MG63 (cell line): ENCODE results near the gene CHMP4B. TPM values are rescaled to one million over a fixed set of nuclear protein-coding genes. Genes with fewer than 3 reads are reported as not detected.
A peak's percentile ranks its signal among the peaks of the same experiment; 100 is the strongest.

ENCODE experiments used
- DNase-seq: peaks from one replicate; pipeline ENCODE4 v3.0.0-alpha.2; 2020
- H3K27me3 ChIP-seq: fragments of 250-450 bp; sonication (Bioruptor Pico); 2 replicates; pipeline ENCODE4 v1.5.1; 2020; ENCODE audit warnings: mild to moderate bottlenecking, moderate library complexity
- H3K36me3 ChIP-seq: fragments of 250-450 bp; sonication (Bioruptor Pico); 2 replicates; pipeline ENCODE4 v1.5.1; 2020; ENCODE audit warnings: mild to moderate bottlenecking, moderate library complexity
- H3K4me3 ChIP-seq: fragments of 250-450 bp; sonication (Bioruptor Pico); 2 replicates; pipeline ENCODE4 v1.5.1; 2020; ENCODE audit warnings: mild to moderate bottlenecking, moderate library complexity
- H3K9me3 ChIP-seq: fragments of 250-450 bp; sonication (Bioruptor Pico); 2 replicates; pipeline ENCODE4 v1.5.1; 2020; ENCODE audit warnings: mild to moderate bottlenecking, moderate library complexity
- total RNA-seq: library from RNA; depleted of rRNA; stranded (reverse); fragments of >200 nt; shearing (Covaris generic); gene quantifications from 2 replicates; pipeline ENCODE4 v1.2.3, GENCODE V29; 2014; ENCODE audit warnings: low replicate concordance

The CHMP4B gene
- total RNA-seq, 1 experiment from 2014 or later, result 73.9 TPM

DNA sequence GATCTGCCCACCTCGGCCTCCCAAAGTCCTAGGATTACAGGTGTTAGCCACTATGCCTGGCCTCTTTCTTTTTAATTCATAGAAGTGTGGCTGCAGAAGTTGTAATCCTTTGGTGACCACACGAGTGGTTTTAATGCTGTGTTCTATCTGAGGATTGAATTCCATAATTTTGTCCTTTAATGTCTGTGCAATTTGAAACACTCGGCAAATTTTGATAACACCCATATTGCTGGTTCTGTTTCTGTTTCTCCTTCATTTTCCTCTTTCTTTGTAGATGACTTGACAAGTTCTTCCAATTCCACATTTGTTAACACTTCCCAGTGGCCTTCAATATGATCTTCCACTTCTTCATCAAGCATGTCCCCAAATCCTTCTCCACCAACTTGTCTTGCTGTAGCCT is 2.8 kb upstream of the CHMP4B start:
- no peaks in the 10 kb centered on the region for H3K9me3 ChIP-seq
- H3K4me3 ChIP-seq, result no peak overlapping the region
- no peaks in the 10 kb centered on the region for H3K36me3 ChIP-seq
- DNase-seq, result no peak
- H3K27me3 ChIP-seq, result no peaks in the 10 kb centered on the region

DNA sequence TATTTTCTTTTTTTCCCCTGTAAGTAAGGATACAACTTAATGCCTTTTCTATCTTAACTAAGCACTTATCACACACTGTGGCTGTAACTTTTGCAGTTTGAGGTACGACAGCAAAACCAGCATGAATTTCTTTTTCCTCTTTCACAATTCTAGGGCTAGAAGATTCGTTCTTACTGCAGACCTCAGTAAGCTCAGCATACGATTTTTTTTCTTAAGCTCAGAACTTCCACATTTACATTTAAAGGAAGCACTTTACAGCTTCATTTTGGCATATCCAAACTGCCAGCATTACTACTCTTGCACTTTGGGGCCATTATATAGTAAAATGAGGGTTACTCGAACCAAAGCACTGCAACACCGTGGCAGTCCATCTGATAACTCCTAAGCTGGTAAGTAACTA is 889 bp upstream of the CHMP4B start:
- 0 out of 2 replicates have a peak, but pooled peaks cover 4% of the 10 kb centered on the region for H3K36me3 ChIP-seq
- no peaks in the 10 kb centered on the region for H3K27me3 ChIP-seq
- DNase-seq, result no peak
- no peak overlapping the region for H3K4me3 ChIP-seq
- no peaks in the 10 kb centered on the region for H3K9me3 ChIP-seq

DNA sequence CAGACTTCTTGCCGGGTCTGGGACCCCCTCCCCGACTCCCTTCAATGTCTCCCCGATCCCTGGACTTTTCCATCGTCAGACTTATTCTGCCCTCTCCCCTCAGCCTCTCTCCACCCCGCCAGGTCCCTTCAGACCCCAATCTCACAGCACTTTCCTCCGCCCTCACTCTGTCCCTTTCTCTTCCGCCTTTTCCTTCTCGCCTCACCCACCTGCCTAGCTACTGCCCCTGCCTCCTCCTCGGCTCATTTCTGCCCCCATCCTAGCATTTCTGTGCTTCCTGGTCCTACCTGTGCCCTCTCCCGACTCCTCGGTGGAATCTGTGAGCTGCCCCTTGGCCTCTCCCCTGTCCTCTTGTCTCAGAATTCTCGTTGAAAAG is 616 bp downstream of the CHMP4B start:
- Histone ChIP-seq H3K36me3 (peaks cover 8% of the 10 kb centered on the region), H3K9me3 (no peaks in the 10 kb centered on the region), H3K27me3 (no peaks in the 10 kb centered on the region), H3K4me3 (peak overlapping the region; percentile 85)
- DNase-seq, result no peak

- H3K9me3 ChIP-seq, result no peaks in the 10 kb centered on the region
- peak overlapping the region; percentile 85 for H3K4me3 ChIP-seq
- peak; percentile 73 for DNase-seq
- H3K27me3 ChIP-seq, result no peaks in the 10 kb centered on the region
- peaks cover 8% of the 10 kb centered on the region for H3K36me3 ChIP-seq
Observed at GRCh38 chr20:33812152-33812849, 1.2 kb downstream of the CHMP4B start.

DNA sequence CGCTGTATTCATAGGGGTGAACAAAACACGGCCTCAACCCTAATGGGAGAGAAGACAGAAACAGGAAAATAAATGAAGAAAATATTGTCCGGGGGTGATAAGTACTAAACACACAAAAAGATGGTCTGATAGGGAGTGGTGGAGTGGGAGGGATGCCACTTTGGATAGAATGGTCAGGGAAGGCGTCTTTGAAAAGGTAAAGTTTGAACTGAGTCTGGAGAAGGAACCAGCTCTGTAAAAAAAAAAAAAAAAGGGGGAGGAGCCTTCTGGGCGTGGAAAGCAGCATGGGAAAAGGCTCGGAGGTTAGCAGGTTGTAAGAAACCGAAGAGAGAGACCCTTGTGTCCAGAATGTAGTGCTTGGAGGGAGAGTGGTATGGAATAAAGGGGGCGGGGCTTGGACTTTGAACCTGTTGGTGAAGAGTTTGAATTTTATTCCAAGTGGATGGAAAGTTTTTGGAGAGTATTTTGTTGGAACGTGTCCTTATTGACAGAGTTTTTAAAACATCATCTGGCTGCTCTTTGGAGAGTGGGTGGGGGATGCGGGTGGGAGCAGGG is 1.8 kb downstream of the CHMP4B start:
- DNase-seq, result no peak
- peaks cover 8% of the 10 kb centered on the region for H3K36me3 ChIP-seq
- H3K4me3 ChIP-seq, result peak overlapping the region; percentile 85
- no peaks in the 10 kb centered on the region for H3K27me3 ChIP-seq
- no peaks in the 10 kb centered on the region for H3K9me3 ChIP-seq

GRCh38 chr20:33814238-33814712 is 3.1 kb downstream of the CHMP4B start:
- Histone ChIP-seq H3K27me3 (no peaks in the 10 kb centered on the region), H3K9me3 (no peaks in the 10 kb centered on the region), H3K36me3 (peaks cover 8% of the 10 kb centered on the region), H3K4me3 (no peak overlapping the region)
- DNase-seq, result no peak

GRCh38 chr20:33815671-33816070 is 4.5 kb downstream of the CHMP4B start:
- Histone ChIP-seq H3K27me3 (no peaks in the 10 kb centered on the region), H3K9me3 (no peaks in the 10 kb centered on the region), H3K36me3 (peaks cover 8% of the 10 kb centered on the region), H3K4me3 (no peak overlapping the region)
- no peak for DNase-seq

GRCh38 chr20:33816191-33816590 is 5.0 kb downstream of the CHMP4B start:
- Histone ChIP-seq H3K4me3 (no peak overlapping the region), H3K36me3 (peaks cover 8% of the 10 kb centered on the region), H3K9me3 (no peaks in the 10 kb centered on the region), H3K27me3 (no peaks in the 10 kb centered on the region)
- no peak for DNase-seq

GRCh38 chr20:33817411-33817810 is 6.3 kb downstream of the CHMP4B start:
- DNase-seq, result no peak
- H3K36me3 ChIP-seq, result peaks cover 8% of the 10 kb centered on the region
- H3K4me3 ChIP-seq, result no peak overlapping the region
- H3K9me3 ChIP-seq, result no peaks in the 10 kb centered on the region
- no peaks in the 10 kb centered on the region for H3K27me3 ChIP-seq

DNA sequence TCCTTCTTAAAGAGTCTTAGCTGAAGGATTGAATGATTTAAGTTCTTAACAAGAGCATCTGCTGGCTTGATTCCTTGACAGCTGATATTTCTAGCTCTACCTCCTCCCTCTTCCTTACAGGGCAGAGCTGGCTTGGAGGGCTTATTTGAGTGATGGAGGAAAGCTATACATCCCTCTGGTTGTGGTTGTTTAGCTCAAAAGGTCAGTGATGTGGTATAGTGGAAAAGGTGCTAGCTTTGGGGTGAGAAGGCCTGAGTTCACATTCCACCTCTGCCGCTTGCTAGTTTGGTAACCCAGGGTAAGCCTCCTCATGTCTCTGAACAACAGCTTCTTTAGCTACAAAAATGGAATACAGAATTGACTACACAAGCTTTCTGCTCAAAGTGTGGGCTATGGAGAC is 8.3 kb downstream of the CHMP4B start:
- H3K4me3 ChIP-seq, result no peak overlapping the region
- no peaks in the 10 kb centered on the region for H3K9me3 ChIP-seq
- DNase-seq, result no peak
- H3K36me3 ChIP-seq, result peaks cover 8% of the 10 kb centered on the region
- no peaks in the 10 kb centered on the region for H3K27me3 ChIP-seq

GRCh38 chr20:33820362-33820761 is 9.2 kb downstream of the CHMP4B start:
- no peak overlapping the region for H3K4me3 ChIP-seq
- no peaks in the 10 kb centered on the region for H3K9me3 ChIP-seq
- no peak for DNase-seq
- peaks cover 4% of the 10 kb centered on the region for H3K36me3 ChIP-seq
- H3K27me3 ChIP-seq, result no peaks in the 10 kb centered on the region

- Histone ChIP-seq H3K27me3 (no peaks in the 10 kb centered on the region), H3K4me3 (no peak overlapping the region), H3K9me3 (no peaks in the 10 kb centered on the region), H3K36me3 (no peaks in the 10 kb centered on the region; the same call in 1 of the 2 replicates)
- no peak for DNase-seq
Observed at GRCh38 chr20:33821270-33821836, 10.2 kb downstream of the CHMP4B start.

- no peaks in the 10 kb centered on the region for H3K27me3 ChIP-seq
- DNase-seq, result no peak
Observed at GRCh38 chr20:33822423-33822822, 11.3 kb downstream of the CHMP4B start.

DNA sequence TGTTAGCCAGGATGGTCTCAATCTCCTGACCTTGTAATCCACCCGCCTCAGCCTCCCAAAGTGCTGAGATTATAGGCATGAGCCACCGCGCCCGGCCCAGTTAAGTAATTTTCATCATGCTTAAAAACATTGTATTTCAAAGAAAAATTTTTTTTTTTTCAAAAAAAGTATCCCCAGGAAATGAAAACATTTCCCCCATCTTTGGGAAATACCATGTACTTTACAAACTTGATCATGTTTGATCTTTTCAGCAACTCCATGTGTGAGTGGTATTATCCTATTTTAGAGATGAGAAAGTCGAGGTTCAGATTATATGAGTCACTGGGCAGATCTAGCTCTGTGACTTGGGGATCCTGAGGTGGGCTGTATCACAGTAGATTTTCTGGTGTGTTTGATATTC is 11.8 kb downstream of the CHMP4B start:
- H3K9me3 ChIP-seq, result no peaks in the 10 kb centered on the region
- no peak overlapping the region for H3K4me3 ChIP-seq
- no peak for DNase-seq
- no peaks in the 10 kb centered on the region for H3K27me3 ChIP-seq
- H3K36me3 ChIP-seq, result no peaks in the 10 kb centered on the region; the same call in 1 of the 2 replicates

More at GRCh38 chr20:33822423-33822822, 11.3 kb downstream of the CHMP4B start:
- Histone ChIP-seq H3K9me3 (no peaks in the 10 kb centered on the region), H3K4me3 (no peak overlapping the region), H3K36me3 (no peaks in the 10 kb centered on the region; the same call in 1 of the 2 replicates)

DNA sequence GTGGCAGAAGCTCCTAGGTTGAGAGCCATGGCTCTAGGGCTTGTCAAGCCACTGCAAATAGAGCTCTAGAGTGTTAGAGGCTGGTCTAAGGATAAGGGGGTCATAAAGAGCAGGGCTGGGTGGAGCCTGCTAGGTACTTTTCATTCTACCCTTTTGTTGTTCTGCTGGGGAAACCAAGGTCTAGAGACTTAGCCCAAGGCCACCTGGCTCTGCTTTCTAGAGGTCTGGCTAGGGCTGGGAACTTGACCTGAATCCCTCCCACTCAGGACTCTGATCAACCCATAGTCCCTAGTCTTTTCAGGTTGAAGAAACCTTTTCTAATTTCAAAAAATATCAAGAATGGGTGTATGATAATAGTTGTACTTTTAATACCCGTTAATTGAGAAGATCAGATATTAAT is 13.7 kb downstream of the CHMP4B start:
- no peaks in the 10 kb centered on the region for H3K9me3 ChIP-seq
- no peaks in the 10 kb centered on the region for H3K27me3 ChIP-seq
- no peak overlapping the region for H3K4me3 ChIP-seq
- no peaks in the 10 kb centered on the region; the same call in 1 of the 2 replicates for H3K36me3 ChIP-seq
- no peak for DNase-seq

DNA sequence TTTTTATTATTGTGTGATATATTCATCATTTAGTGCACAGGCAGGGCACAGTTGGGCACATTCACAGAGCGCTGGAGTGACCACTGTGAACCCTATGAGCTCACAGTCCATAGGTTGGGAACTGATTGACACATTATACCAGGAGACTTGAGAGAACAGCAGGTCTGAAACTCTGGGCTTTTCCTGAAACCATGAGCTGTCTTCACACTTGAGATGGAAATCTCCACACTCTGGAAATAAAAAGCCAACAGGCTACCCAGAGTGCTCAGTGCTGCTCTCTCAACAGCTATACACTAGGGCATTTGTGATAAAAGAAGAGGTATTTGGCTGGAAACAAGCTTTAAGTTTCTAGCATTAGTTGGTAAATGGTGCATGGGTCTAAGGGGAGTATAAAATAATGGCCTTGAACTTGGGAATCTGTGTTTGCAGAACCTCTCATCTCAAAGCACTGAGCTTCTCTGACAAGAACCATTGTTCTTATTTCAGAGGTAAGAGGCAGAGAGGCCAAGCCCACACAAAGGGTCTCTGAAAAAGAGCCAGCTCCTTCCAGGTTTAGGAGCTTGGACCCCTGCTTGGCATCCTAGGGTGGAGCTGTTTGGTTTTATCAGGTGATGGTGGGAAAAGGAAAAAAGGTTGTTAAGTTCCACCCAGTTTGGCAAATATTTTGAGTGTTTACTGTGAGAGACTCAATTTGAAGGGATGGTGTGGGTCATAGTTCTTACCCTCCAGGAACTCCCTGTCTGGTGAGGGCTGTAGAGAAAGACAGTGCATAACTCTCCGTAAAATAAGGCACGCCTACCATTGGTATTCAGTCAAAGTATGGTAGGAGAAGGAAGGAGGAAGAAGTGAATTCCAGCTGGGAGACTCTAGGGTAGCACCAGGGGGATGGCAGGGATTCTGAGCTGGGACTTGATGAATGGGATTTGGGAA is 14.5 kb downstream of the CHMP4B start:
- DNase-seq, result no peak
- Histone ChIP-seq H3K9me3 (no peaks in the 10 kb centered on the region), H3K27me3 (no peaks in the 10 kb centered on the region), H3K4me3 (no peak overlapping the region), H3K36me3 (no peaks in the 10 kb centered on the region; the same call in 1 of the 2 replicates)
